SW480 (cell line): ENCODE results near the gene KRTAP10-11.
"Not testable (repeated sequence)": the region's sequence is repeated elsewhere in the genome, so short reads cannot be mapped to it uniquely, and the experiment has no call there.

Experiments used
- DNase-seq: peaks from one replicate; pipeline ENCODE4 v3.0.0-alpha.2; 2016; ENCODE audit warnings: low spot score

The KRTAP10-11 gene

GRCh38 chr21:44666401-44667320 is 20.4 kb downstream of the KRTAP10-11 start, which contains the start of gene KRTAP12-2:
TSS of gene KRTAP12-2 (minus strand) at chr21:44666927. CDS start at chr21:44666886, 41 bp downstream.
- DNase-seq = no peak

- no peak for DNase-seq
Observed at GRCh38 chr21:44667612-44668011, 21.4 kb downstream of the KRTAP10-11 start.

- DNase-seq = no peak
Observed at GRCh38 chr21:44670642-44671432, 24.6 kb downstream of the KRTAP10-11 start.

GRCh38 chr21:44671911-44672310 is 25.7 kb downstream of the KRTAP10-11 start:
- no peak for DNase-seq

GRCh38 chr21:44677881-44678280 is 31.7 kb downstream of the KRTAP10-11 start:
- DNase-seq = no peak

GRCh38 chr21:44681152-44681551 is 34.9 kb downstream of the KRTAP10-11 start:
- no peak for DNase-seq

GRCh38 chr21:44681861-44682579 is 35.8 kb downstream of the KRTAP10-11 start, which contains the start of gene KRTAP12-1:
TSS of gene KRTAP12-1 (minus strand) at chr21:44682163. CDS start at chr21:44682123, 40 bp downstream.
- no peak for DNase-seq

GRCh38 chr21:44682580-44683151 is 36.5 kb downstream of the KRTAP10-11 start:
- no peak for DNase-seq

GRCh38 chr21:44684077-44684476 is 37.9 kb downstream of the KRTAP10-11 start:
- no peak for DNase-seq

GRCh38 chr21:44684483-44684882 is 38.3 kb downstream of the KRTAP10-11 start:
- no peak for DNase-seq

GRCh38 chr21:44685050-44685449 is 38.8 kb downstream of the KRTAP10-11 start:
- DNase-seq = not testable (repeated sequence)

GRCh38 chr21:44686000-44686781 is 40.0 kb downstream of the KRTAP10-11 start:
- no peak for DNase-seq

- no peak for DNase-seq
Observed at GRCh38 chr21:44686843-44687561, 40.8 kb downstream of the KRTAP10-11 start.

GRCh38 chr21:44687671-44688070 is 41.5 kb downstream of the KRTAP10-11 start:
- DNase-seq = no peak

- not testable (repeated sequence) for DNase-seq
Observed at GRCh38 chr21:44689740-44690139, 43.5 kb downstream of the KRTAP10-11 start.

- no peak for DNase-seq
Observed at GRCh38 chr21:44691686-44692085, 45.5 kb downstream of the KRTAP10-11 start.

GRCh38 chr21:44692798-44693512 is 46.7 kb downstream of the KRTAP10-11 start:
- no peak for DNase-seq

- no peak for DNase-seq
Observed at GRCh38 chr21:44694776-44695175, 48.6 kb downstream of the KRTAP10-11 start.

- DNase-seq = no peak
Observed at GRCh38 chr21:44695184-44695583, 49.0 kb downstream of the KRTAP10-11 start.
